Endodermal cell (in vitro differentiated cells): ENCODE results near the gene GPR176. TPM values are rescaled to one million over a fixed set of nuclear protein-coding genes. Genes with fewer than 3 reads are reported as not detected.

ENCODE experiments used
- DNase-seq: peaks from one replicate; pipeline ENCODE4 v3.0.0-alpha.2; 2017
- H3K27ac ChIP-seq: 2 replicates; pipeline ENCODE4 v1.5.1; 2013; ENCODE audit warnings: mild to moderate bottlenecking, low read depth, low read length, moderate library complexity
- H3K27me3 ChIP-seq: 2 replicates; pipeline ENCODE4 v1.6.1; 2013; ENCODE audit warnings: mild to moderate bottlenecking, low read length, moderate library complexity; ENCODE audit not compliant: insufficient read depth, control insufficient read depth, poor library complexity, severe bottlenecking
- H3K36me3 ChIP-seq: 2 replicates; pipeline ENCODE4 v1.7.0; 2013; ENCODE audit warnings: mild to moderate bottlenecking, low read length, moderate library complexity; ENCODE audit not compliant: control insufficient read depth, insufficient read depth
- H3K4me1 ChIP-seq: one replicate; pipeline ENCODE4 v1.7.0; 2013; ENCODE audit warnings: low read length; ENCODE audit not compliant: control insufficient read depth, insufficient read depth
- H3K4me3 ChIP-seq: 2 replicates; pipeline ENCODE4 v1.5.1; 2013; ENCODE audit warnings: mild to moderate bottlenecking, low read length, moderate library complexity
- H3K9ac ChIP-seq: 2 replicates; pipeline ENCODE4 v1.6.1; 2013; ENCODE audit warnings: mild to moderate bottlenecking, low read length, moderate library complexity; ENCODE audit not compliant: poor library complexity, severe bottlenecking; ENCODE audit errors: extremely low read depth
- H3K9me3 ChIP-seq: 2 replicates; pipeline ENCODE4 v1.6.1; 2013; ENCODE audit warnings: mild to moderate bottlenecking, low read length, moderate library complexity; ENCODE audit not compliant: control insufficient read depth
- H3K27ac Mint-ChIP-seq: 2 replicates; pipeline ENCODE4 v1.8.0; 2020; ENCODE audit warnings: mixed read lengths
- H3K27me3 Mint-ChIP-seq: 2 replicates; pipeline ENCODE4 v1.8.0; 2021; ENCODE audit warnings: mild to moderate bottlenecking, mixed read lengths; ENCODE audit not compliant: insufficient read depth
- H3K36me3 Mint-ChIP-seq: 2 replicates; pipeline ENCODE4 v1.8.0; 2020; ENCODE audit warnings: low read depth, mixed read lengths
- H3K4me1 Mint-ChIP-seq: 2 replicates; pipeline ENCODE4 v1.8.0; 2020; ENCODE audit warnings: mixed read lengths
- H3K4me3 Mint-ChIP-seq: 2 replicates; pipeline ENCODE4 v1.8.0; 2020; ENCODE audit warnings: mild to moderate bottlenecking, moderate library complexity, mixed read lengths
- H3K9me3 Mint-ChIP-seq: 2 replicates; pipeline ENCODE4 v1.8.0; 2020; ENCODE audit warnings: mild to moderate bottlenecking, mixed read lengths
- CTCF ChIP-seq: fragments of 200-600 bp; sonication (generic); conservative IDR thresholded peaks from 2 replicates; pipeline ENCODE4 v1.5.0; 2021; ENCODE audit warnings: antibody characterized with exemption, mild to moderate bottlenecking
- WGBS, 2 experiments: methylation state at CpG; one replicate each; pipeline versions ENCODE4 v1.1.5 to v1.1.7; 2013; ENCODE audit warnings: missing lambda C conversion rate in 2 of 2, mixed read lengths in 1 of 2; ENCODE audit not compliant: insufficient coverage in 1 of 2, insufficient read length in 1 of 2; 5-methylcytosine and 5-hydroxymethylcytosine counted together
- total RNA-seq, 2 donors: library from RNA; stranded (reverse); fragmentation: NEBNext Ultra II Directional in 1 of 2; extraction: Animal tissue kit (Norgen Biotek cat#: 25700) in 1 of 2; gene quantifications; 2 replicates in 1 of 2; 3 replicates in 1 of 2; pipeline ENCODE4 v1.2.1, GENCODE V29; 2021

GPR176 gene
- total RNA-seq, 2 donors from 2014 or later: 26.0 to 31.1 TPM

- no peaks in the 10 kb centered on the region for H3K9me3 Mint-ChIP-seq
- Histone ChIP-seq H3K4me3 (no peak overlapping the region), H3K27ac (no peak overlapping the region), H3K4me1 (peaks cover 19% of the 10 kb centered on the region), H3K27me3 (no peaks in the 10 kb centered on the region), H3K9me3 (no peaks in the 10 kb centered on the region), H3K9ac (no peak overlapping the region), H3K36me3 (no peaks in the 10 kb centered on the region)
- H3K27ac Mint-ChIP-seq: peak overlapping the region; percentile 90
- H3K4me3 Mint-ChIP-seq: no peak overlapping the region
- WGBS, 2 experiments: 38% methylated on average over 1 of the region's 1 CpG; no CpG with 5 or more reads in 1 of the 2 experiments
- DNase-seq: peak; percentile 69
- no peaks in the 10 kb centered on the region for H3K36me3 Mint-ChIP-seq
- peaks cover 74% of the 10 kb centered on the region for H3K4me1 Mint-ChIP-seq
- H3K27me3 Mint-ChIP-seq: no peaks in the 10 kb centered on the region
- peak; percentile 66 for TF ChIP-seq CTCF
Observed at GRCh38 chr15:39887832-39888231, 32.2 kb downstream of the GPR176 start.

- no peak for TF ChIP-seq CTCF
- WGBS, 2 experiments: 39 to 60% methylated on average over 1 of the region's 1 CpG
- DNase-seq: peak; percentile 83
- no peak overlapping the region for H3K27ac ChIP-seq
- Mint-ChIP-seq H3K9me3 (no peaks in the 10 kb centered on the region), H3K4me1 (peaks cover 69% of the 10 kb centered on the region), H3K4me3 (no peak overlapping the region), H3K27ac (peak overlapping the region; percentile 65), H3K27me3 (no peaks in the 10 kb centered on the region), H3K36me3 (no peaks in the 10 kb centered on the region)
- H3K4me3 ChIP-seq: no peak overlapping the region
- peaks cover 15% of the 10 kb centered on the region for H3K4me1 ChIP-seq
- H3K9ac ChIP-seq: no peak overlapping the region
- H3K27me3 ChIP-seq: no peaks in the 10 kb centered on the region
- H3K9me3 ChIP-seq: no peaks in the 10 kb centered on the region
- no peaks in the 10 kb centered on the region for H3K36me3 ChIP-seq
Observed at GRCh38 chr15:39887211-39887610, 32.9 kb downstream of the GPR176 start.

GRCh38 chr15:39886418-39886817 lies 33.6 kb downstream of the GPR176 start:
- no peaks in the 10 kb centered on the region for H3K9me3 Mint-ChIP-seq
- Histone ChIP-seq H3K9ac (no peak overlapping the region), H3K4me3 (no peak overlapping the region), H3K9me3 (no peaks in the 10 kb centered on the region), H3K4me1 (peaks cover 15% of the 10 kb centered on the region), H3K36me3 (no peaks in the 10 kb centered on the region), H3K27me3 (no peaks in the 10 kb centered on the region), H3K27ac (no peak overlapping the region)
- peaks cover 65% of the 10 kb centered on the region for H3K4me1 Mint-ChIP-seq
- TF ChIP-seq CTCF: no peak
- no peaks in the 10 kb centered on the region for H3K27me3 Mint-ChIP-seq
- no peak overlapping the region for H3K4me3 Mint-ChIP-seq
- no peaks in the 10 kb centered on the region for H3K36me3 Mint-ChIP-seq
- no peak for DNase-seq
- 65 to 72% methylated on average over 2 to 3 of the region's 3 CpGs for WGBS, 2 experiments
- peak overlapping the region; percentile 65 for H3K27ac Mint-ChIP-seq
